NT2/D1 (cell line): ENCODE data around the gene MT1H.

Source experiments
- DNase-seq: peaks from one replicate; pipeline ENCODE4 v3.0.0-alpha.2; 2011; ENCODE audit warnings: low read depth, low spot score
- H3K27me3 ChIP-seq: 2 replicates; pipeline ENCODE4 v1.6.0; 2011; ENCODE audit warnings: mild to moderate bottlenecking; ENCODE audit not compliant: insufficient read length, insufficient read depth
- H3K36me3 ChIP-seq: 2 replicates; pipeline ENCODE4 v1.6.1; 2011; ENCODE audit warnings: mild to moderate bottlenecking, low read length, mixed read lengths; ENCODE audit not compliant: insufficient read depth, insufficient read length
- H3K4me1 ChIP-seq: 2 replicates; pipeline ENCODE4 v1.5.1; 2011; ENCODE audit not compliant: insufficient read depth, insufficient read length
- H3K4me3 ChIP-seq: 2 replicates; pipeline ENCODE4 v1.5.1; 2011; ENCODE audit warnings: low read depth; ENCODE audit not compliant: insufficient read length
- H3K9ac ChIP-seq: 2 replicates; pipeline ENCODE4 v1.6.0; 2011; ENCODE audit warnings: low read depth; ENCODE audit not compliant: insufficient read length
- H3K9me3 ChIP-seq: 2 replicates; pipeline ENCODE4 v1.5.1; 2011; ENCODE audit warnings: mild to moderate bottlenecking, low read length; ENCODE audit not compliant: insufficient read depth
- SUZ12 ChIP-seq: IDR thresholded peaks from 2 replicates; pipeline ENCODE4 v1.6.1; 2011; ENCODE audit not compliant: insufficient read length, insufficient read depth; ENCODE audit errors: extremely low read depth
- YY1 ChIP-seq: IDR thresholded peaks from 2 replicates; pipeline ENCODE4 v1.6.1; 2011; ENCODE audit not compliant: insufficient read length, insufficient read depth
- ZNF274 ChIP-seq: IDR thresholded peaks from 2 replicates; pipeline ENCODE4 v1.6.1; 2011; ENCODE audit warnings: mild to moderate bottlenecking, low read depth, low read length

Gene MT1H

DNA sequence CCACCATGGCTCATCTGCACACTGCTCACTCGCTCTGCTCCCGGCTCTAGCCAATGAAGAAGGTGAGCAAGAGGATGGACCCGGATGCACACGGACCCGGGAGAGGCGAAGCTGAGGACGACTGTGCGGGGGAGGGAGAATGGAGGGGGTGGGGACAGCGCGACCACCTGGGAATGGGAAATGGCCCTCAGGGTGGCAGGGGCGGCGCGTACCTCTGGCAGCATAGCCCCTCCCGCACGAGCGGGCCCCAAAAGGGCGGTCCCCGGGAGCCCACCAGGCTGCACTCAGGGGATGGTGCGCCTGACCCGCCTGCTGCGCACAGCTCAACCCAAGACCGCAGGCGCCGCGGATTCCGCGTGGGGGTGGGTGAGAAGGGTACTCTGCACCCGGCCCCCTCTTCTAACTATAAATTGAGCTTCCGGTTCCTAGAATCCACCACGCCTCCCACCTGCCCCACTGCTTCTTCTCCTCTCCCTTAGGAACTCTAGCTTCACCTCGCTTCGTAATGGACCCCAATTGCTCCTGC is 6.1 kb downstream of the MT1H start:
- H3K27me3 ChIP-seq = peaks cover under 1% of the 10 kb centered on the region

DNA sequence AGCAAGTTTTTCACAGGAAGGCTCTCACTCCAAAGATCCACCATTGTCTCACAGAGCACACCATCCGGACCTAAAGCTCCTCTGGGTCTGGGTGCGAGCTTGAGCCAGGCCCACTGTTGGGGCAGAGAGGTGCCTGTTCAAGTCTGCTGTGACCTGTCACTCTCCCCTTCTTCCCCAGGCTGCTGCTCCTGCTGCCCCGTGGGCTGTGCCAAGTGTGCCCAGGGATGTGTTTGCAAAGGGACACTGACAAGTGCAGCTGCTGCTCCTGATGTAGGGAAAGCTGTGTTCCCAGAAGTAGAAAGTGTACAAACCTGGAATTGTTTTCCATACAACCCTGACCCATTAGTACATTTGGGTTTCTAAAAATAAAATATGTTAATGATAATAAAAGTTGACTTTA is 7.9 kb downstream of the MT1H start:
- Histone ChIP-seq H3K36me3 (peaks cover under 1% of the 10 kb centered on the region), H3K27me3 (peaks cover 7% of the 10 kb centered on the region), H3K4me3 (no peak overlapping the region), H3K9me3 (no peaks in the 10 kb centered on the region), H3K9ac (no peak overlapping the region), H3K4me1 (peaks cover 6% of the 10 kb centered on the region)
- DNase-seq = no peak
- TF ChIP-seq SUZ12 (no peak), YY1 (no peak), ZNF274 (no peak)

More for the DNA sequence above, 6.1 kb downstream of the MT1H start:
- H3K4me3 ChIP-seq = peak overlapping the region; percentile 47
- TF ChIP-seq YY1 = no peak
- no peak for TF ChIP-seq SUZ12
- no peak for TF ChIP-seq ZNF274
- H3K9ac ChIP-seq = peak overlapping the region; percentile 59
- no peaks in the 10 kb centered on the region for H3K36me3 ChIP-seq
- no peak for DNase-seq
- H3K9me3 ChIP-seq = no peaks in the 10 kb centered on the region
- H3K4me1 ChIP-seq = peaks cover 6% of the 10 kb centered on the region

DNA sequence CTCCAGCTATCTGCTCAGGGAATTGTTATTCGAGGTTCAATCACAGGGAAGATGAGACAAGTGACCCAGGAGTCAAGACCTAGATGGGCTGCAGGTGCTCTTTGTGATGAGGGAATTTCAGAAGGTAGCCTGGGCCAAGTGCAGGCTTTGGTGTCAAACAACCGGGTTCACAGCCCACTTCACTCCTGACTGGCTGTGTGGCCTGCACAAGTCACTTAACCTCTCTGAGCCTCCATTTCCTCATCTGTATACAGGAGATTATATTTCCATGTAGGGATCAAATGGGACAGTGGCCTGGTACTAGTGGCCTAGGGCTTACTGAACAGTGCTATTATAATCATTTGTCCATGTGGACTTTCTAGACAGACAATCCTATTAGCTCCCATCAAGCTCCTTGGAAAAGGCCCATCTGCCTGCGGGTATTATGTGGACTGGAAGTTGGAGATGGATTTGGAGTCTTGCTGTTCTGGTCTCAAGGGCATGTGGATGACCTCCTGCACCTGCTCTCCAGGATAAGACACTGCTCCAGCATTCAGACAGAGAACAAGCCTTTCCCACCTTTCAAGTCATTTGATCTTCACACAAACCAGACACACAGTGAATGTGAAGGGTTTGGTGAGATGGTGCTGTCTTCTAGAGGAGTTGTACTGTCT is 9.6 kb downstream of the MT1H start:
- H3K27me3 ChIP-seq = peaks cover 7% of the 10 kb centered on the region
- DNase-seq = no peak
- H3K36me3 ChIP-seq = peaks cover 18% of the 10 kb centered on the region
- TF ChIP-seq ZNF274 (no peak), YY1 (no peak), SUZ12 (no peak)
- no peaks in the 10 kb centered on the region for H3K9me3 ChIP-seq
- no peak overlapping the region for H3K4me3 ChIP-seq
- H3K4me1 ChIP-seq = peaks cover 12% of the 10 kb centered on the region
- H3K9ac ChIP-seq = no peak overlapping the region

DNA sequence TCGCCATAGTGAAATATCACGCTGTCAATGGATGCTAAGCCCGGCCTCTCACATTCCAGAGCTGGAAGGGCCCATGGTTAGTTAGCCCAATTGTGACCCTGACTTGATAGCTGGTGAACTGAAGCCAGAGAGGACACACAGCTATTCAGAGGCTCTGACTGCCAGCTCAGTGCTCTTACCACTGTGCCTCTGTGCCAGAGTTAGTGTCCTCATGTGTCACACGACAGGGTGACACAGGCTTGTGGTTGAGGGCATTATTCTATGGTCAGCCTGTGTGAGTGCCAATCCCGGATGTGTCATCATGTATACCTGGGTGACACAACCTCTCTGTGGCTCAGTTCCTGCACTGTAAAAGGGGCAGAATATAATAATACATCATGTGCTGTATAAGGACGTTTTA is 10.2 kb downstream of the MT1H start:
- Histone ChIP-seq H3K4me1 (peaks cover 12% of the 10 kb centered on the region), H3K9me3 (no peaks in the 10 kb centered on the region), H3K9ac (no peak overlapping the region), H3K27me3 (peaks cover 7% of the 10 kb centered on the region), H3K4me3 (no peak overlapping the region), H3K36me3 (peaks cover 24% of the 10 kb centered on the region)
- DNase-seq = no peak
- TF ChIP-seq ZNF274 (no peak), YY1 (no peak), SUZ12 (no peak)

DNA sequence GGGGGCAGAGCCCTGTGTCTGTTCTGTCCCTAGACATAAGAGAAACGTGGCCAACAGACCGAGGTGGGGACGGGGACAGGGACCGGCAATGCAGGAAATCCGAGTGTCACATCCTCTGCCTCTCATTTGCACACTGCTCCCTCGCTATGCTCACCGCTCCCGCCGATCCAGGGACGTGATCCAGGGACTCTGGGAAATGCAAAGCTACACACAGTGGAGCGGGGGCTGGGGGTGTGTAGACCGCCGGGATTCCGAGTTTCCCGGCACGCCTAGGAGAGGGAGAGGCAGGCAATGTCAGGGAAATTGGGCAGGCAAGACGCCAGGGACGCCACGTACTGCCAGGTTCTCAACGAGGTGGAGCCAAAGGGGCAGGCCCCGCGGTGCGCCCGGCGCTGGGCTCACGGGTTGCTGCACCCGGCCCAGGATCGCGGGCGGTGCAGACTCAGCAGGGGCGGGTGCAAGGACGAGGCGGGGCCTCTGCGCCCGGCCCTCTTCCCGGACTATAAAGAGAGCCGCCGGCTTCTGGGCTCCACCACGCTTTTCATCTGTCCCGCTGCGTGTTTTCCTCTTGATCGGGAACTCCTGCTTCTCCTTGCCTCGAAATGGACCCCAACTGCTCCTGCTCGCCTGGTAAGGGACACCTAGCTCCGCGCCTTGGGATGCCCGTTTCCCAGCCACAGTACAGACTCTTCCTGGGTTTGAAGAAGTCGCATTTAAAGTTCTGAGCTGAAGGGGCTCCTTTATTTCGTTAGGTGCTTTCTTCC is 12.5 kb downstream of the MT1H start, which contains the start of gene MT1X:
Gene MT1X (plus strand): TSS at position 532 of the 764 bp plus-strand sequence. CDS start 71 bp downstream, at position 603.
- Histone ChIP-seq H3K4me3 (peak within 1 kb of the TSS; percentile 94), H3K27me3 (peaks cover 7% of the 10 kb centered on the region), H3K36me3 (peaks cover 38% of the 10 kb centered on the region), H3K9me3 (no peaks in the 10 kb centered on the region), H3K9ac (peak within 1 kb of the TSS; percentile 97), H3K4me1 (peaks cover 6% of the 10 kb centered on the region)
- peak; percentile 86 for DNase-seq
- TF ChIP-seq SUZ12 = no peak
- TF ChIP-seq YY1 = no peak
- TF ChIP-seq ZNF274 = no peak

DNA sequence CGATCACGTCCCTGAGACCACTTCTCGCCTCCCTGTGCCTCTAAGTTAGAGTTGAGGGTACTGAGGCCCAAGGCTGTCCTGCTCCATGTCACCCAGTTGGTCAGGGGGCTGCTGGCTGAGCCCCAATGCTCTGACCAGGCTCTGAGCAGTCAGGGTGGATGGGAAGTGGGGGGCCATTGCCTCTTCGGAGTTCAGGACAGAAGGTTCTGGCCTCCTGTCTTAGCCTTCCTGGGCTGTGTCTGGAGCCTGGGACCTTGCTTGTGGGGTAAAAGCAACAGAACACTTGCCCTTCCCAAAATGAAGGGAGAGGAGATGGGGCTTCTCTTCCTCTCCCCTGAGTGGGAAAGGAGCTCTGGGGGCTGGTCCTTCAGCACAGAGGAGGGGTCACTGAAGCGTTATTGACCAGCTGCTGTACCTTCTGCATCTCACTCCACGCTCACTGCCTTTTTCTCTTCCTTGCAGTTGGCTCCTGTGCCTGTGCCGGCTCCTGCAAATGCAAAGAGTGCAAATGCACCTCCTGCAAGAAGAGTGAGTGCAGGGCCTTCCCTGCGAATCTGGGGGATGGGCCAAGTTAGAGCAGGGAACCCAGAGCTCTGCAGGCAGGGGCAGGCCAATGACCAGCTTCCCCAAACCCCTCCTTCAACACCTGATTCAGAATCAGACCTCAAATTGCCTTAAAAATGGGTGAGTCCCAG is 13.2 kb downstream of the MT1H start:
- no peak for DNase-seq
- TF ChIP-seq YY1 = no peak
- no peak for TF ChIP-seq ZNF274
- no peak for TF ChIP-seq SUZ12
- Histone ChIP-seq H3K27me3 (peaks cover 7% of the 10 kb centered on the region), H3K9me3 (no peaks in the 10 kb centered on the region), H3K36me3 (peaks cover 38% of the 10 kb centered on the region), H3K4me1 (peaks cover 6% of the 10 kb centered on the region), H3K9ac (peak overlapping the region; percentile 97), H3K4me3 (peak overlapping the region; percentile 94)
